ENCODE measurements around the gene KRT39.
"Not testable (repeated sequence)": the region's sequence is repeated elsewhere in the genome, so short reads cannot be mapped to it uniquely, and the experiment has no call there.

The KRT39 gene

GRCh38 chr17:40942553-40942952, 24.2 kb downstream of the KRT39 start:
- no peak for DNase-seq (ENCODE audit: low read depth in 1 of 2, low spot score in 1 of 2)

- no peak for DNase-seq (ENCODE audit: low read depth in 1 of 2, low spot score in 1 of 2)
These were observed 26.5 kb downstream of the KRT39 start for GRCh38 chr17:40940266-40940665.

- DNase-seq (ENCODE audit: low read depth in 1 of 2, low spot score in 1 of 2): no peak
These were observed 27.8 kb downstream of the KRT39 start for GRCh38 chr17:40938981-40939380.

- no peak for DNase-seq (ENCODE audit: low read depth in 1 of 2, low spot score in 1 of 2)
These were observed 29.3 kb downstream of the KRT39 start, which contains the start of gene KRT23 for GRCh38 chr17:40937384-40937819. Gene KRT23 (minus strand): TSS chr17:40937646. CDS start chr17:40936603, 1,043 bp downstream.

GRCh38 chr17:40936976-40937375, 29.8 kb downstream of the KRT39 start:
- no peak for DNase-seq (ENCODE audit: low read depth in 1 of 2, low spot score in 1 of 2)

- no peak for DNase-seq (ENCODE audit: low read depth in 1 of 2, low spot score in 1 of 2)
These were observed 30.2 kb downstream of the KRT39 start for GRCh38 chr17:40936437-40936971.

- DNase-seq (ENCODE audit: low read depth in 1 of 2, low spot score in 1 of 2): no peak
These were observed 31.1 kb downstream of the KRT39 start for GRCh38 chr17:40935624-40936023.

- DNase-seq (ENCODE audit: low read depth in 1 of 2, low spot score in 1 of 2): no peak
These were observed 34.1 kb downstream of the KRT39 start for GRCh38 chr17:40932608-40933007.

- DNase-seq (ENCODE audit: low read depth in 1 of 2, low spot score in 1 of 2): no peak
These were observed 35.4 kb downstream of the KRT39 start for GRCh38 chr17:40931311-40931710.

GRCh38 chr17:40926341-40926740, 40.4 kb downstream of the KRT39 start:
- DNase-seq (ENCODE audit: low read depth in 1 of 2, low spot score in 1 of 2): no peak

GRCh38 chr17:40922239-40922638, 44.5 kb downstream of the KRT39 start:
- DNase-seq (ENCODE audit: low read depth in 1 of 2, low spot score in 1 of 2): no peak

GRCh38 chr17:40921026-40921425, 45.7 kb downstream of the KRT39 start:
- no peak for DNase-seq (ENCODE audit: low read depth in 1 of 2, low spot score in 1 of 2)

- DNase-seq (ENCODE audit: low read depth in 1 of 2, low spot score in 1 of 2): not testable (repeated sequence)
These were observed 49.6 kb downstream of the KRT39 start for GRCh38 chr17:40917116-40917515.

- DNase-seq (ENCODE audit: low read depth in 1 of 2, low spot score in 1 of 2): no peak
These were observed 50.4 kb downstream of the KRT39 start for GRCh38 chr17:40916366-40916765.

- DNase-seq (ENCODE audit: low read depth in 1 of 2, low spot score in 1 of 2): no peak
These were observed 51.0 kb downstream of the KRT39 start for GRCh38 chr17:40915721-40916256.

GRCh38 chr17:40915199-40915661, 51.5 kb downstream of the KRT39 start:
- no peak for DNase-seq (ENCODE audit: low read depth in 1 of 2, low spot score in 1 of 2)

- DNase-seq (ENCODE audit: low read depth in 1 of 2, low spot score in 1 of 2): no peak
These were observed 52.5 kb downstream of the KRT39 start for GRCh38 chr17:40914075-40914855.

- DNase-seq (ENCODE audit: low read depth in 1 of 2, low spot score in 1 of 2): no peak
These were observed 54.1 kb downstream of the KRT39 start for GRCh38 chr17:40912486-40913210.

GRCh38 chr17:40910441-40910841, 56.3 kb downstream of the KRT39 start:
- no peak for DNase-seq (ENCODE audit: low read depth in 1 of 2, low spot score in 1 of 2)

- DNase-seq (ENCODE audit: low read depth in 1 of 2, low spot score in 1 of 2): no peak
These were observed 57.0 kb downstream of the KRT39 start for GRCh38 chr17:40909755-40910154.

GRCh38 chr17:40909351-40909750, 57.4 kb downstream of the KRT39 start:
- DNase-seq (ENCODE audit: low read depth in 1 of 2, low spot score in 1 of 2): peak; percentile 15 to 43
